ENCODE data around the gene CDX1.
A peak's percentile ranks its signal among the peaks of the same experiment; 100 is the strongest.

CDX1 gene

GRCh38 chr5:150135557-150136304 lies 30.8 kb upstream of the CDX1 start:
- no peak for DNase-seq (ENCODE audit: low read depth, low spot score)
- H3K4me3 ChIP-seq (ENCODE audit: low read depth, low read length): no peak overlapping the region
- in situ Hi-C loops (cut with HindIII; ENCODE audit: low sequenced_read_pairs): no loop called here
- TF ChIP-seq, protein P1, sequence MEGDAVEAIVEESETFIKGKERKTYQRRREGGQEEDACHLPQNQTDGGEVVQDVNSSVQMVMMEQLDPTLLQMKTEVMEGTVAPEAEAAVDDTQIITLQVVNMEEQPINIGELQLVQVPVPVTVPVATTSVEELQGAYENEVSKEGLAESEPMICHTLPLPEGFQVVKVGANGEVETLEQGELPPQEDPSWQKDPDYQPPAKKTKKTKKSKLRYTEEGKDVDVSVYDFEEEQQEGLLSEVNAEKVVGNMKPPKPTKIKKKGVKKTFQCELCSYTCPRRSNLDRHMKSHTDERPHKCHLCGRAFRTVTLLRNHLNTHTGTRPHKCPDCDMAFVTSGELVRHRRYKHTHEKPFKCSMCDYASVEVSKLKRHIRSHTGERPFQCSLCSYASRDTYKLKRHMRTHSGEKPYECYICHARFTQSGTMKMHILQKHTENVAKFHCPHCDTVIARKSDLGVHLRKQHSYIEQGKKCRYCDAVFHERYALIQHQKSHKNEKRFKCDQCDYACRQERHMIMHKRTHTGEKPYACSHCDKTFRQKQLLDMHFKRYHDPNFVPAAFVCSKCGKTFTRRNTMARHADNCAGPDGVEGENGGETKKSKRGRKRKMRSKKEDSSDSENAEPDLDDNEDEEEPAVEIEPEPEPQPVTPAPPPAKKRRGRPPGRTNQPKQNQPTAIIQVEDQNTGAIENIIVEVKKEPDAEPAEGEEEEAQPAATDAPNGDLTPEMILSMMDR (IDR thresholded peaks at IDR 0.05; ENCODE audit: low read depth, low read length): no peak

GRCh38 chr5:150136305-150137167 lies 30.0 kb upstream of the CDX1 start:
- no peak overlapping the region for H3K4me3 ChIP-seq (ENCODE audit: low read depth, low read length)
- DNase-seq (ENCODE audit: low read depth, low spot score): no peak
- in situ Hi-C loops (cut with HindIII; ENCODE audit: low sequenced_read_pairs): no loop called here
- TF ChIP-seq, protein P1 (IDR thresholded peaks at IDR 0.05; ENCODE audit: low read depth, low read length): no peak

GRCh38 chr5:150137168-150137957 lies 29.2 kb upstream of the CDX1 start:
- no peak overlapping the region for H3K4me3 ChIP-seq (ENCODE audit: low read depth, low read length)
- peak; percentile 75 for DNase-seq (ENCODE audit: low read depth, low spot score)
- in situ Hi-C loops (cut with HindIII; ENCODE audit: low sequenced_read_pairs): no loop called here
- TF ChIP-seq, protein P1 (IDR thresholded peaks at IDR 0.05; ENCODE audit: low read depth, low read length): no peak

DNA sequence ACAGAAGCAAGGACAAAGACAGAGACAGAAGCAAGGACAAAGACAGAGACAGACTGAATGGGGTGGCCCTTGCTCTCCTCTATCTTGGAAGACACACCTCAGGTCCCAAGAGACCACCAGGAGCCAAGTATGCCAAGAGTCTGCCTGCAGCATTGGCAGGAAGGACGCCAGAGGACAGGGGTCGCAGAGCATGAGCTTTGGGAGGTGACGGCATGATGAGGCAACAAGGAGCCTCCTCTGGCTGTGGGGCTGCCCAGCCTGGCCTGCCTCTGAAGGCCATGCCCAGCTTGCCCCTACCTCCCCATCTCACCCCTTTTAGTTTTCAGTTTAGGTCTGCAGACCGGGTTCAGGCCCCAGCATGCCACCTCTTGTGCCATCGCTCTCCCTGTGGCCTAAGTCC lies 28.6 kb upstream of the CDX1 start:
- DNase-seq (ENCODE audit: low read depth, low spot score): peak; percentile 43
- TF ChIP-seq, protein P1 (IDR thresholded peaks at IDR 0.05; ENCODE audit: low read depth, low read length): no peak
- no peak overlapping the region for H3K4me3 ChIP-seq (ENCODE audit: low read depth, low read length)
- in situ Hi-C loops (cut with HindIII; ENCODE audit: low sequenced_read_pairs): no loop called here

- peak; percentile 97 for DNase-seq (ENCODE audit: low read depth, low spot score)
- no peak overlapping the region for H3K4me3 ChIP-seq (ENCODE audit: low read depth, low read length)
These were observed 27.9 kb upstream of the CDX1 start for GRCh38 chr5:150138551-150139265.

More at GRCh38 chr5:150138551-150139265, 27.9 kb upstream of the CDX1 start:
- in situ Hi-C loops (cut with HindIII; ENCODE audit: low sequenced_read_pairs): no loop called here
- TF ChIP-seq, protein P1 (IDR thresholded peaks at IDR 0.05; ENCODE audit: low read depth, low read length): no peak
